Endodermal cell (in vitro differentiated cells): ENCODE data around the gene STK38. TPM values are rescaled to one million over a fixed set of nuclear protein-coding genes. Genes with fewer than 3 reads are reported as not detected.
"Not testable (repeated sequence)": the region's sequence is repeated elsewhere in the genome, so short reads cannot be mapped to it uniquely, and the experiment has no call there.

Source experiments
- DNase-seq: peaks from one replicate; pipeline ENCODE4 v3.0.0-alpha.2; 2017
- H3K27ac ChIP-seq: 2 replicates; pipeline ENCODE4 v1.5.1; 2013; ENCODE audit warnings: mild to moderate bottlenecking, low read depth, low read length, moderate library complexity
- H3K27me3 ChIP-seq: 2 replicates; pipeline ENCODE4 v1.6.1; 2013; ENCODE audit warnings: mild to moderate bottlenecking, low read length, moderate library complexity; ENCODE audit not compliant: insufficient read depth, control insufficient read depth, poor library complexity, severe bottlenecking
- H3K36me3 ChIP-seq: 2 replicates; pipeline ENCODE4 v1.7.0; 2013; ENCODE audit warnings: mild to moderate bottlenecking, low read length, moderate library complexity; ENCODE audit not compliant: control insufficient read depth, insufficient read depth
- H3K4me1 ChIP-seq: one replicate; pipeline ENCODE4 v1.7.0; 2013; ENCODE audit warnings: low read length; ENCODE audit not compliant: control insufficient read depth, insufficient read depth
- H3K4me3 ChIP-seq: 2 replicates; pipeline ENCODE4 v1.5.1; 2013; ENCODE audit warnings: mild to moderate bottlenecking, low read length, moderate library complexity
- H3K9ac ChIP-seq: 2 replicates; pipeline ENCODE4 v1.6.1; 2013; ENCODE audit warnings: mild to moderate bottlenecking, low read length, moderate library complexity; ENCODE audit not compliant: poor library complexity, severe bottlenecking; ENCODE audit errors: extremely low read depth
- H3K9me3 ChIP-seq: 2 replicates; pipeline ENCODE4 v1.6.1; 2013; ENCODE audit warnings: mild to moderate bottlenecking, low read length, moderate library complexity; ENCODE audit not compliant: control insufficient read depth
- H3K27ac Mint-ChIP-seq: 2 replicates; pipeline ENCODE4 v1.8.0; 2020; ENCODE audit warnings: mixed read lengths
- H3K27me3 Mint-ChIP-seq: 2 replicates; pipeline ENCODE4 v1.8.0; 2021; ENCODE audit warnings: mild to moderate bottlenecking, mixed read lengths; ENCODE audit not compliant: insufficient read depth
- H3K36me3 Mint-ChIP-seq: 2 replicates; pipeline ENCODE4 v1.8.0; 2020; ENCODE audit warnings: low read depth, mixed read lengths
- H3K4me1 Mint-ChIP-seq: 2 replicates; pipeline ENCODE4 v1.8.0; 2020; ENCODE audit warnings: mixed read lengths
- H3K4me3 Mint-ChIP-seq: 2 replicates; pipeline ENCODE4 v1.8.0; 2020; ENCODE audit warnings: mild to moderate bottlenecking, moderate library complexity, mixed read lengths
- H3K9me3 Mint-ChIP-seq: 2 replicates; pipeline ENCODE4 v1.8.0; 2020; ENCODE audit warnings: mild to moderate bottlenecking, mixed read lengths
- WGBS, 2 experiments: methylation state at CpG; one replicate each; pipeline versions ENCODE4 v1.1.5 to v1.1.7; 2013; ENCODE audit warnings: missing lambda C conversion rate in 2 of 2, mixed read lengths in 1 of 2; ENCODE audit not compliant: insufficient coverage in 1 of 2, insufficient read length in 1 of 2; 5-methylcytosine and 5-hydroxymethylcytosine counted together
- total RNA-seq, 2 donors: library from RNA; stranded (reverse); fragmentation: NEBNext Ultra II Directional in 1 of 2; extraction: Animal tissue kit (Norgen Biotek cat#: 25700) in 1 of 2; gene quantifications; 2 replicates in 1 of 2; 3 replicates in 1 of 2; pipeline ENCODE4 v1.2.1, GENCODE V29; 2021
- TF ChIP-seq, protein P1 (sequence below): fragments of 200-600 bp; sonication (generic); conservative IDR thresholded peaks from 2 replicates; pipeline ENCODE4 v1.5.0; 2021; ENCODE audit warnings: antibody characterized with exemption, mild to moderate bottlenecking

STK38 gene
- total RNA-seq, 2 donors from 2014 or later = 35.2 to 38.3 TPM

DNA sequence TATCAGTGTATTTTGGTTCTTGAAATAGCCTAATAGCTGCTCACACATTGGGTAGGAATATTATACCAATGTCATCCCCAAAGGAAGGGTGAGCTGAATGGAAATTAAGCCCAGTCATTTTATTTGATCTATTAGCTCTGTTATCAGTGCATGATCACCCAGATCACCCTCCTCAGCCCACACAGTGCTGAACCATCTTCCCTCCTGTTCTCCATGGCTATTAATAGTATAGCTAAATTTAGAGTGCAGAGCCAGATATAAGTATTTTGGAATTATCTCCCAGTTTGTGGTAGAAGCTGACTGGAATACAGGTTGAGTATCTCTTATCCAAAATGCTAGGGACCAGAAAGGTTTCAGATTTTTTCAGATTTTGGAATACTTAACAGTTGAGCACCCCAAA lies 59.1 kb downstream of the STK38 start:
- Mint-ChIP-seq H3K36me3 (peaks cover 53% of the 10 kb centered on the region), H3K27me3 (no peaks in the 10 kb centered on the region), H3K9me3 (no peaks in the 10 kb centered on the region), H3K4me3 (no peak overlapping the region), H3K4me1 (peaks cover 2% of the 10 kb centered on the region), H3K27ac (no peak overlapping the region)
- Histone ChIP-seq H3K27me3 (no peaks in the 10 kb centered on the region), H3K9me3 (no peaks in the 10 kb centered on the region), H3K9ac (no peak overlapping the region), H3K4me1 (peaks cover under 1% of the 10 kb centered on the region), H3K36me3 (peaks cover 56% of the 10 kb centered on the region), H3K4me3 (no peak overlapping the region), H3K27ac (no peak overlapping the region)
- no peak for DNase-seq
- TF ChIP-seq, protein P1, sequence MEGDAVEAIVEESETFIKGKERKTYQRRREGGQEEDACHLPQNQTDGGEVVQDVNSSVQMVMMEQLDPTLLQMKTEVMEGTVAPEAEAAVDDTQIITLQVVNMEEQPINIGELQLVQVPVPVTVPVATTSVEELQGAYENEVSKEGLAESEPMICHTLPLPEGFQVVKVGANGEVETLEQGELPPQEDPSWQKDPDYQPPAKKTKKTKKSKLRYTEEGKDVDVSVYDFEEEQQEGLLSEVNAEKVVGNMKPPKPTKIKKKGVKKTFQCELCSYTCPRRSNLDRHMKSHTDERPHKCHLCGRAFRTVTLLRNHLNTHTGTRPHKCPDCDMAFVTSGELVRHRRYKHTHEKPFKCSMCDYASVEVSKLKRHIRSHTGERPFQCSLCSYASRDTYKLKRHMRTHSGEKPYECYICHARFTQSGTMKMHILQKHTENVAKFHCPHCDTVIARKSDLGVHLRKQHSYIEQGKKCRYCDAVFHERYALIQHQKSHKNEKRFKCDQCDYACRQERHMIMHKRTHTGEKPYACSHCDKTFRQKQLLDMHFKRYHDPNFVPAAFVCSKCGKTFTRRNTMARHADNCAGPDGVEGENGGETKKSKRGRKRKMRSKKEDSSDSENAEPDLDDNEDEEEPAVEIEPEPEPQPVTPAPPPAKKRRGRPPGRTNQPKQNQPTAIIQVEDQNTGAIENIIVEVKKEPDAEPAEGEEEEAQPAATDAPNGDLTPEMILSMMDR = no peak

DNA sequence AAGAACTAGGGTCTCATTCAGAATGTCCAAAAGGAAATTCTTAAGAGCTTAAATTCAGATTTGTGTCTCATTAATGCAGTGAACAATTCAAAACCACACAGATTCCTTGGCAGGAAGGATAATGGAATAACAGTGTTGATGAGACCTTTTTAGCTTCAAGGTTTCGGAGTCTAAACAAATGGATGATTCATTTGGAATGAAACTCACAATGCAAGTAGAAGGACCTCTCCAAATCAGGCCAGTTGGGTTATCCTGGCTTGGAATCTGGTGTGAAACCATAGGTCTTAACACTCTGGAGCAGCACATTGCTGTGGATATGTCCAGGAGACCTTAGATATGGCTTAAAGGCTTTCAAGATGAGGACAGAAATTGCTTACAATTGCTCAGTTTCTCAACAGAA lies 59.6 kb downstream of the STK38 start:
- TF ChIP-seq, protein P1 = no peak
- peaks cover 53% of the 10 kb centered on the region for H3K36me3 Mint-ChIP-seq
- H3K4me3 Mint-ChIP-seq = no peak overlapping the region
- Histone ChIP-seq H3K9ac (no peak overlapping the region), H3K4me1 (no peaks in the 10 kb centered on the region), H3K27me3 (no peaks in the 10 kb centered on the region), H3K9me3 (no peaks in the 10 kb centered on the region), H3K36me3 (peaks cover 59% of the 10 kb centered on the region), H3K4me3 (no peak overlapping the region), H3K27ac (no peak overlapping the region)
- H3K27ac Mint-ChIP-seq = no peak overlapping the region
- H3K27me3 Mint-ChIP-seq = no peaks in the 10 kb centered on the region
- DNase-seq = no peak
- WGBS, 2 experiments = 86 to 96% methylated on average over 1 of the region's 1 CpG
- H3K9me3 Mint-ChIP-seq = no peaks in the 10 kb centered on the region
- H3K4me1 Mint-ChIP-seq = peaks cover under 1% of the 10 kb centered on the region

DNA sequence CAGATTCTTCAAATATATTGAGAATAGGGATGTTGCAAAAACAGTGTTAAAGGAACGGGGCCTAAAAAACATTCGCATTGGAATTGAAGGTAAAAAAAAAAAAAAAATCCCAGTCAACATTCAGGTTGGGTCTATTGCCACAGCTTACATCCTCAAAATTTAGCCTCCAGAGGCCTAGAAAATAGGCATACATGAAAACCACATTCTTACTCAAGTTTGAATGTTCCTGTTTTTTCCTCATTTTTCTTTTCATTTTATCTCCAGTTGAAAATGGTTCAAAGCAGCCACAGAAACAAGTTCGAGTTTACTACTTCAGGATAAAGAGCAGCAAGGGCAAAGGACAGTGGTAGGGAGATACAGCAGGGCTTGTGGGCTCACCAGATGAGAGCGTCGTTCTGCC lies 62.5 kb downstream of the STK38 start:
- TF ChIP-seq, protein P1 = no peak
- no peak overlapping the region for H3K9ac ChIP-seq
- H3K27me3 Mint-ChIP-seq = no peaks in the 10 kb centered on the region
- no peaks in the 10 kb centered on the region for H3K27me3 ChIP-seq
- H3K4me1 ChIP-seq = no peaks in the 10 kb centered on the region
- no peaks in the 10 kb centered on the region for H3K9me3 Mint-ChIP-seq
- no peak overlapping the region for H3K4me3 Mint-ChIP-seq
- no peak overlapping the region for H3K27ac Mint-ChIP-seq
- H3K4me3 ChIP-seq = no peak overlapping the region
- peaks cover 74% of the 10 kb centered on the region for H3K36me3 ChIP-seq
- peaks cover 60% of the 10 kb centered on the region for H3K36me3 Mint-ChIP-seq
- H3K9me3 ChIP-seq = no peaks in the 10 kb centered on the region
- no peaks in the 10 kb centered on the region for H3K4me1 Mint-ChIP-seq
- 97 to 100% methylated on average over 3 to 5 of the region's 5 CpGs for WGBS, 2 experiments
- DNase-seq = no peak
- no peak overlapping the region for H3K27ac ChIP-seq

DNA sequence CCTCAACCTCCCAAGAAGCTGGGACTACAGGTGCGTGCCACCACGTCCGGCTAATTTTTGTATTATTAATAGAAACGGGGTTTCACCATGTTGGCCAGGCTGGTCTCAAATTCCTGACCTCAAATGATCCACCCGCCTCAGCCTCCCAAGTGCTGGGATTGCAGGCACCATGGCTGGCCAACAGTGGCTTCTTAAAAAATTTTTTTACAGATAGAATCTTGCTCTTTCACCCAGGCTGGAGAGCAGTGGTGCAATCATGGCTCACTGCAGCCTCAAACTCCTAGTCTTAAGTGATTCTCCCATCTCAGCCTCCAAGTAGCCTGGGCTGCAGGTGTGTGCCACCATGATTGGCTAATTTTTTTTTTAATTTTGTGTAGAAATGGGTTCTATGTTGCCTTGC lies 64.0 kb downstream of the STK38 start:
- not testable (repeated sequence) for H3K27me3 Mint-ChIP-seq, H3K27me3 ChIP-seq, DNase-seq, H3K27ac Mint-ChIP-seq, H3K27ac ChIP-seq, H3K4me3 ChIP-seq, H3K9me3 Mint-ChIP-seq, H3K4me3 Mint-ChIP-seq, H3K9ac ChIP-seq, H3K4me1 ChIP-seq, H3K9me3 ChIP-seq
- Mint-ChIP-seq H3K4me1 (peaks cover 11% of the 10 kb centered on the region), H3K36me3 (peaks cover 52% of the 10 kb centered on the region)
- 93 to 95% methylated on average over 5 of the region's 5 CpGs for WGBS, 2 experiments
- H3K36me3 ChIP-seq = peaks cover 64% of the 10 kb centered on the region
